Fibroblast of villous mesenchyme (primary cell): ENCODE measurements around the gene NRG2. TPM values are rescaled to one million over a fixed set of nuclear protein-coding genes. Genes with fewer than 3 reads are reported as not detected.

ENCODE experiments used
- DNase-seq: peaks from one replicate; pipeline ENCODE4 v3.0.0-alpha.2; 2010; ENCODE audit warnings: low read depth
- H3K4me3 ChIP-seq: 2 replicates; pipeline ENCODE4 v1.5.1; 2011; ENCODE audit warnings: low read depth, mild to moderate bottlenecking, low read length
- CTCF ChIP-seq: IDR thresholded peaks from 2 replicates; pipeline ENCODE4 v1.5.1; 2012; ENCODE audit warnings: low read depth, mild to moderate bottlenecking, low read length; ENCODE audit not compliant: insufficient read depth
- total RNA-seq: library from RNA; depleted of rRNA; stranded (reverse); fragments of >200 nt; gene quantifications from 2 replicates; pipeline ENCODE4 v1.2.3, GENCODE V29; 2012

The NRG2 gene
- total RNA-seq, 1 donor: under 0.01 TPM

DNA sequence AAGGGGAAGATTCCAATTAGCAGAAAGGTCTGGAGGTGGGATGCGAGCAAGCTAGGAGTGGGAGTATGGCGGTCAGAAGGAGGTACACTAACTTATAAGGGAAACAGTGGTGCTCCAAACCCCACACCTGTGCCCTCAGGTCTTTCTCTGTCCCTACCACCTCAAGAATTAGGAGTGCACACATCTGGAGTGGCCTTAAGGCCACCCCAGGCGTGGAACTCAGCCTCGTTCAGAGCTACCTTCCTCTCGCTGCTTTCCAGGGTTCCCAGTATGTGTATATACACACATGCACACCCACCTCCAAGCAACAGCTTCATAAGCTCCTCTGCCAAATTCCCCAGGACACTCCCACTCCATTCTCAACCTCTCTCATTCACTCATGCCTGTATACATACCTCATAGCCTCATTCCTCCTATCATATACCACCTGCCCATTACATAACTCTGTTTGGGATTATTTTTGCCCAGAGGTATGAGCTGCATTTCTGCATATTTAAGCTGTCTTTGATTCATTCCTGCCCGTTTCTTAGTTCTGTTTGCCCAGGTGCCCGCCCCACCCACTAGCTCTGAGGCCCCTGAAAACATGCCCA, 128.8 kb downstream of the NRG2 start:
- no peak for TF ChIP-seq CTCF
- no peak overlapping the region for H3K4me3 ChIP-seq
- no peak for DNase-seq

- TF ChIP-seq CTCF: no peak
- DNase-seq: no peak
- H3K4me3 ChIP-seq: no peak overlapping the region
Observed at GRCh38 chr5:139912804-139913203, 130.3 kb downstream of the NRG2 start.

GRCh38 chr5:139912158-139912557, 130.9 kb downstream of the NRG2 start:
- DNase-seq: no peak
- no peak overlapping the region for H3K4me3 ChIP-seq
- no peak for TF ChIP-seq CTCF

DNA sequence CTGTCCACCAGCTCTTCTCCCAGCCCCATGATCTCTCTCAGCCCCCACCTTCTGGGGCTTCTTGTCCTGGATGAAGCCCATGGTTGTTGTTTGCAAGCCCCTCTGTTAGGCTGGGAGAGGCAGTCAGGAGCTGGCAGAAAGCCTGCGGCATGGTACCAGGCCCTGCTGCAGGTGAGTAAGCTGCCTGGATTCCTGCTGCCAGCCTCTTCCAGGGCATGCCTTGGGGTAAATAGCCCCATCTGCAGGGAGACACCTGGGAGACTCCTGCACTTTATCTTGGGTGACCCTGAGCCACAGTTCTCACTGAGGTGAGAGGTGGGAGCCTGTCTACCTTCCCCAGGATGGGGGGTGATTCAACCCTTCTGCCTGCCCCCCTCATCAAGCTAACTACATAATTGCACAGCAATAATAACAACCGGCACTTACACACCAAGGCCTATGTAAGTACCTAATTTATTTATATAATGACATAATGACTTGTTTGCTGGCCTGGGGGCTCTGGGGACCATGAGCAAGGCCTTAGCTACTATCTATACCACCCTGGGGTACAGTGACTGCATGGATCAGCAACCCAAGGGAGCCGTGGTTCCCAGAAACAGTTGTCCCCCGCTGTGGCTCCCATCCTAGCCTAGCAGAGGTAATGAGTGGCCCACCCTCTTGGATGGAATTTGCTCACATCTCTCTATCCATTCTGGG, 131.5 kb downstream of the NRG2 start:
- no peak for DNase-seq
- no peak overlapping the region for H3K4me3 ChIP-seq
- no peak for TF ChIP-seq CTCF

GRCh38 chr5:139910901-139911300, 132.2 kb downstream of the NRG2 start:
- no peak overlapping the region for H3K4me3 ChIP-seq
- no peak for TF ChIP-seq CTCF
- DNase-seq: no peak

- H3K4me3 ChIP-seq: no peak overlapping the region
Observed at GRCh38 chr5:139910036-139910435, 133.1 kb downstream of the NRG2 start.

More at GRCh38 chr5:139910036-139910435, 133.1 kb downstream of the NRG2 start:
- no peak for DNase-seq
- TF ChIP-seq CTCF: no peak
